Measurements from ENCODE around the gene ARMC5.
"Not testable (repeated sequence)": the region's sequence is repeated elsewhere in the genome, so short reads cannot be mapped to it uniquely, and the experiment has no call there.

ARMC5 gene

GRCh38 chr16:31414706-31415105 lies 44.6 kb upstream of the ARMC5 start:
- Histone ChIP-seq H2AFZ (ENCODE audit: low read length) (no peak overlapping the region), H3K9me3 (replicated peaks; ENCODE audit: insufficient read depth, low read length) (no peaks in the 10 kb centered on the region), H3K27ac (ENCODE audit: low read length) (no peak overlapping the region), H3K36me3 (replicated peaks; ENCODE audit: insufficient read depth, low read length) (no peaks in the 10 kb centered on the region), H3K9me2 (replicated peaks; ENCODE audit: insufficient read depth, low read length) (no peaks in the 10 kb centered on the region), H3F3A (ENCODE audit: insufficient read depth, low read length) (no peaks in the 10 kb centered on the region), H3K27me3 (replicated peaks; ENCODE audit: insufficient read depth, low read length) (peaks cover 54% of the 10 kb centered on the region), H3K79me2 (ENCODE audit: low read length) (no peaks in the 10 kb centered on the region), H3K4me1 (ENCODE audit: low read length) (no peaks in the 10 kb centered on the region), H4K20me1 (ENCODE audit: insufficient read depth, low read length) (no peaks in the 10 kb centered on the region), H3K9ac (ENCODE audit: low read length) (no peak overlapping the region), H3K4me2 (ENCODE audit: low read depth, low read length) (no peak overlapping the region), H3K4me3 (ENCODE audit: low read length) (no peak overlapping the region)
- TF ChIP-seq EZH2 (optimal IDR thresholded peaks at IDR 0.05; ENCODE audit: low read depth, low read length) (no peak), EZH2phosphoT487 (IDR thresholded peaks at IDR 0.05; ENCODE audit: low read length) (no peak)
- TF ChIP-seq, protein P1, sequence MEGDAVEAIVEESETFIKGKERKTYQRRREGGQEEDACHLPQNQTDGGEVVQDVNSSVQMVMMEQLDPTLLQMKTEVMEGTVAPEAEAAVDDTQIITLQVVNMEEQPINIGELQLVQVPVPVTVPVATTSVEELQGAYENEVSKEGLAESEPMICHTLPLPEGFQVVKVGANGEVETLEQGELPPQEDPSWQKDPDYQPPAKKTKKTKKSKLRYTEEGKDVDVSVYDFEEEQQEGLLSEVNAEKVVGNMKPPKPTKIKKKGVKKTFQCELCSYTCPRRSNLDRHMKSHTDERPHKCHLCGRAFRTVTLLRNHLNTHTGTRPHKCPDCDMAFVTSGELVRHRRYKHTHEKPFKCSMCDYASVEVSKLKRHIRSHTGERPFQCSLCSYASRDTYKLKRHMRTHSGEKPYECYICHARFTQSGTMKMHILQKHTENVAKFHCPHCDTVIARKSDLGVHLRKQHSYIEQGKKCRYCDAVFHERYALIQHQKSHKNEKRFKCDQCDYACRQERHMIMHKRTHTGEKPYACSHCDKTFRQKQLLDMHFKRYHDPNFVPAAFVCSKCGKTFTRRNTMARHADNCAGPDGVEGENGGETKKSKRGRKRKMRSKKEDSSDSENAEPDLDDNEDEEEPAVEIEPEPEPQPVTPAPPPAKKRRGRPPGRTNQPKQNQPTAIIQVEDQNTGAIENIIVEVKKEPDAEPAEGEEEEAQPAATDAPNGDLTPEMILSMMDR (IDR thresholded peaks at IDR 0.05; ENCODE audit: low read length) = no peak
- DNase-seq = no peak

DNA sequence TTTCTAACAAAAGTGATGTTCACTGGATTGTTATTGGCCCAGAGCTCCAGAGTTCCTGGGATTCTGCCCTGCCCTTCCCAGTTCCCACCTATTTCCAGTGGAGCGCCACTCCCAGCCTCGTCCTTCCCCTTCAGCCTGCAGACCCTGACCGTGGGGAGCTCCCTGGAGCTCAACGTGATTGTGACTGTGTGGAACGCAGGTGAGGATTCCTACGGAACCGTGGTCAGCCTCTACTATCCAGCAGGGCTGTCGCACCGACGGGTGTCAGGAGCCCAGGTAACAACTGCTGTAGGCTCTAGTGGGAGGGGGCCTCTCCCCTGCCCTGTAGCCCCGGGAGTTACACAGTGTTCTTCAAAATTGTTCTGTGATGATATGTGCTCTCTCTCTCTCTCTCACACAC lies 42.9 kb upstream of the ARMC5 start:
- TF ChIP-seq EZH2phosphoT487 (IDR thresholded peaks at IDR 0.05; ENCODE audit: low read length) = no peak
- TF ChIP-seq, protein P1 (IDR thresholded peaks at IDR 0.05; ENCODE audit: low read length) = no peak
- no peak for TF ChIP-seq EZH2 (optimal IDR thresholded peaks at IDR 0.05; ENCODE audit: low read depth, low read length)
- Histone ChIP-seq H3F3A (ENCODE audit: insufficient read depth, low read length) (no peaks in the 10 kb centered on the region), H3K27ac (ENCODE audit: low read length) (no peak overlapping the region), H3K27me3 (replicated peaks; ENCODE audit: insufficient read depth, low read length) (peaks cover 41% of the 10 kb centered on the region), H3K9me3 (replicated peaks; ENCODE audit: insufficient read depth, low read length) (no peaks in the 10 kb centered on the region), H3K79me2 (ENCODE audit: low read length) (no peaks in the 10 kb centered on the region), H3K9ac (ENCODE audit: low read length) (no peak overlapping the region), H3K9me2 (replicated peaks; ENCODE audit: insufficient read depth, low read length) (no peaks in the 10 kb centered on the region), H3K36me3 (replicated peaks; ENCODE audit: insufficient read depth, low read length) (no peaks in the 10 kb centered on the region), H3K4me3 (ENCODE audit: low read length) (no peak overlapping the region), H4K20me1 (ENCODE audit: insufficient read depth, low read length) (no peaks in the 10 kb centered on the region), H3K4me1 (ENCODE audit: low read length) (no peaks in the 10 kb centered on the region), H2AFZ (ENCODE audit: low read length) (no peak overlapping the region), H3K4me2 (ENCODE audit: low read depth, low read length) (no peak overlapping the region)
- DNase-seq = no peak

- H3K9ac ChIP-seq (ENCODE audit: low read length); H3K9me2 ChIP-seq (replicated peaks; ENCODE audit: insufficient read depth, low read length); H3K36me3 ChIP-seq (replicated peaks; ENCODE audit: insufficient read depth, low read length); H3K4me2 ChIP-seq (ENCODE audit: low read depth, low read length); H3K4me3 ChIP-seq (ENCODE audit: low read length); H4K20me1 ChIP-seq (ENCODE audit: insufficient read depth, low read length); H3K4me1 ChIP-seq (ENCODE audit: low read length); H3K79me2 ChIP-seq (ENCODE audit: low read length); H3F3A ChIP-seq (ENCODE audit: insufficient read depth, low read length); H2AFZ ChIP-seq (ENCODE audit: low read length); DNase-seq; H3K27ac ChIP-seq (ENCODE audit: low read length); H3K9me3 ChIP-seq (replicated peaks; ENCODE audit: insufficient read depth, low read length): not testable (repeated sequence)
- peaks cover 34% of the 10 kb centered on the region for H3K27me3 ChIP-seq (replicated peaks; ENCODE audit: insufficient read depth, low read length)
These were observed 42.3 kb upstream of the ARMC5 start for GRCh38 chr16:31417036-31417435.

- H3K4me1 ChIP-seq (ENCODE audit: low read length) = no peaks in the 10 kb centered on the region
- TF ChIP-seq, protein P1 (IDR thresholded peaks at IDR 0.05; ENCODE audit: low read length) = no peak
- TF ChIP-seq EZH2phosphoT487 (IDR thresholded peaks at IDR 0.05; ENCODE audit: low read length) (no peak), EZH2 (optimal IDR thresholded peaks at IDR 0.05; ENCODE audit: low read depth, low read length) (no peak)
- H3K27ac ChIP-seq (ENCODE audit: low read length) = no peak overlapping the region
- no peaks in the 10 kb centered on the region for H3K9me2 ChIP-seq (replicated peaks; ENCODE audit: insufficient read depth, low read length)
- no peak overlapping the region for H3K4me2 ChIP-seq (ENCODE audit: low read depth, low read length)
- H3K4me3 ChIP-seq (ENCODE audit: low read length) = no peak overlapping the region
- no peak overlapping the region for H2AFZ ChIP-seq (ENCODE audit: low read length)
- H3K9me3 ChIP-seq (replicated peaks; ENCODE audit: insufficient read depth, low read length) = no peaks in the 10 kb centered on the region
- H3K27me3 ChIP-seq (replicated peaks; ENCODE audit: insufficient read depth, low read length) = peaks cover 26% of the 10 kb centered on the region; the same call in 1 of the 2 replicates
- H3K36me3 ChIP-seq (replicated peaks; ENCODE audit: insufficient read depth, low read length) = no peaks in the 10 kb centered on the region
- H3K79me2 ChIP-seq (ENCODE audit: low read length) = no peaks in the 10 kb centered on the region
- no peaks in the 10 kb centered on the region for H3F3A ChIP-seq (ENCODE audit: insufficient read depth, low read length)
- no peak for DNase-seq
- H4K20me1 ChIP-seq (ENCODE audit: insufficient read depth, low read length) = no peaks in the 10 kb centered on the region
- no peak overlapping the region for H3K9ac ChIP-seq (ENCODE audit: low read length)
These were observed 41.4 kb upstream of the ARMC5 start for GRCh38 chr16:31417916-31418315.
